Measurements from ENCODE around the gene NUDC. TPM values are rescaled to one million over a fixed set of nuclear protein-coding genes. Genes with fewer than 3 reads are reported as not detected.

NUDC gene
- total and polyA plus RNA-seq, 2 of the 13 experiments (the other 11 are each of a cell fraction or from before 2014, with no cell fraction given), result 34.7 to 104 TPM

- TF ChIP-seq, protein P1, sequence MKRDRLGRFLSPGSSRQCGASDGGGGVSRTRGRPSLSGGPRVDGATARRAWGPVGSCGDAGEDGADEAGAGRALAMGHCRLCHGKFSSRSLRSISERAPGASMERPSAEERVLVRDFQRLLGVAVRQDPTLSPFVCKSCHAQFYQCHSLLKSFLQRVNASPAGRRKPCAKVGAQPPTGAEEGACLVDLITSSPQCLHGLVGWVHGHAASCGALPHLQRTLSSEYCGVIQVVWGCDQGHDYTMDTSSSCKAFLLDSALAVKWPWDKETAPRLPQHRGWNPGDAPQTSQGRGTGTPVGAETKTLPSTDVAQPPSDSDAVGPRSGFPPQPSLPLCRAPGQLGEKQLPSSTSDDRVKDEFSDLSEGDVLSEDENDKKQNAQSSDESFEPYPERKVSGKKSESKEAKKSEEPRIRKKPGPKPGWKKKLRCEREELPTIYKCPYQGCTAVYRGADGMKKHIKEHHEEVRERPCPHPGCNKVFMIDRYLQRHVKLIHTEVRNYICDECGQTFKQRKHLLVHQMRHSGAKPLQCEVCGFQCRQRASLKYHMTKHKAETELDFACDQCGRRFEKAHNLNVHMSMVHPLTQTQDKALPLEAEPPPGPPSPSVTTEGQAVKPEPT (CRISPR knock-in tag; IDR thresholded peaks at IDR 0.05; ENCODE audit: low read depth), result no peak
- no peak for TF ChIP-seq RBAK (CRISPR knock-in tag; IDR thresholded peaks at IDR 0.05)
- TF ChIP-seq ZNF512 (CRISPR knock-in tag; IDR thresholded peaks at IDR 0.05), result no peak
- no peak; the same call in 1 of the 2 replicates for TF ChIP-seq AKAP8 (CRISPR knock-in tag; IDR thresholded peaks at IDR 0.05)
- TF ChIP-seq, protein P2, sequence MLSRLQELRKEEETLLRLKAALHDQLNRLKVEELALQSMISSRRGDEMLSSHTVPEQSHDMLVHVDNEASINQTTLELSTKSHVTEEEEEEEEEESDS (CRISPR knock-in tag; IDR thresholded peaks at IDR 0.05; ENCODE audit: borderline replicate concordance), result 0 out of 2 replicates have a peak, but pooled peaks have one; percentile 42
- TF ChIP-seq NR2F1 (CRISPR knock-in tag; IDR thresholded peaks at IDR 0.05), result peak in 1 of 2 experiments; percentile 12; a peak in 1 of 4 replicates
- TF ChIP-seq ETV6 (CRISPR knock-in tag; conservative IDR thresholded peaks at IDR 0.05), result 0 out of 2 replicates have a peak, but pooled peaks have one; percentile 29
- no peak for TF ChIP-seq ZNF747 (CRISPR knock-in tag; IDR thresholded peaks at IDR 0.05; ENCODE audit: borderline replicate concordance)
- TF ChIP-seq TEAD2 (CRISPR knock-in tag; IDR thresholded peaks at IDR 0.05), result no peak
- 0 out of 2 replicates have a peak, but pooled peaks have one; percentile 45 for TF ChIP-seq ZNF430 (CRISPR knock-in tag; IDR thresholded peaks at IDR 0.05)
- TF ChIP-seq HNF4A (CRISPR knock-in tag; IDR thresholded peaks at IDR 0.05), result no peak
- peak; percentile 74; the same call in 1 of the 2 replicates for TF ChIP-seq NFKBIZ (CRISPR knock-in tag; IDR thresholded peaks at IDR 0.05)
- TF ChIP-seq AKNA (CRISPR knock-in tag; IDR thresholded peaks at IDR 0.05; ENCODE audit: borderline replicate concordance), result no peak
- no peak for TF ChIP-seq ZNF343 (CRISPR knock-in tag; IDR thresholded peaks at IDR 0.05)
- TF ChIP-seq, protein P3, sequence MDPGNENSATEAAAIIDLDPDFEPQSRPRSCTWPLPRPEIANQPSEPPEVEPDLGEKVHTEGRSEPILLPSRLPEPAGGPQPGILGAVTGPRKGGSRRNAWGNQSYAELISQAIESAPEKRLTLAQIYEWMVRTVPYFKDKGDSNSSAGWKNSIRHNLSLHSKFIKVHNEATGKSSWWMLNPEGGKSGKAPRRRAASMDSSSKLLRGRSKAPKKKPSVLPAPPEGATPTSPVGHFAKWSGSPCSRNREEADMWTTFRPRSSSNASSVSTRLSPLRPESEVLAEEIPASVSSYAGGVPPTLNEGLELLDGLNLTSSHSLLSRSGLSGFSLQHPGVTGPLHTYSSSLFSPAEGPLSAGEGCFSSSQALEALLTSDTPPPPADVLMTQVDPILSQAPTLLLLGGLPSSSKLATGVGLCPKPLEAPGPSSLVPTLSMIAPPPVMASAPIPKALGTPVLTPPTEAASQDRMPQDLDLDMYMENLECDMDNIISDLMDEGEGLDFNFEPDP (CRISPR knock-in tag; conservative IDR thresholded peaks at IDR 0.05), result no peak
Measured at GRCh38 chr1:26991310-26992116, 70.0 kb downstream of the NUDC start (continued).

All from HepG2 (cell line).